AG04449 (cell line): ENCODE data around the gene HNRNPUL2.

ENCODE experiments used
- CTCF ChIA-PET: fragments of 350-600 bp; formaldehyde crosslinking; extraction: SDS; loops from one replicate; lab custom pipeline; 2021; ENCODE audit warnings: antibody characterized with exemption; lab: Yijun Ruan, JAX
- POLR2A ChIA-PET: fragments of 400-600, 350-600 bp; formaldehyde crosslinking; extraction: SDS; loops from one replicate; lab custom pipeline; 2020; ENCODE audit warnings: antibody characterized with exemption, inconsistent platforms; lab: Yijun Ruan, JAX
- DNase-seq: peaks from one replicate; pipeline ENCODE4 v3.0.0-alpha.2; 2010; ENCODE audit warnings: low read depth, low spot score
- H3K4me3 ChIP-seq: 2 replicates; pipeline ENCODE4 v1.5.1; 2011; ENCODE audit warnings: low read depth, mild to moderate bottlenecking, control low read depth, low read length
- TF ChIP-seq, protein P1 (sequence below): IDR thresholded peaks from one replicate; pipeline ENCODE4 v1.5.1; 2011; ENCODE audit warnings: mild to moderate bottlenecking, moderate library complexity, low read length, control low read depth, inconsistent platforms; ENCODE audit not compliant: insufficient read depth; ENCODE audit errors: missing control alignments

Gene HNRNPUL2

DNA sequence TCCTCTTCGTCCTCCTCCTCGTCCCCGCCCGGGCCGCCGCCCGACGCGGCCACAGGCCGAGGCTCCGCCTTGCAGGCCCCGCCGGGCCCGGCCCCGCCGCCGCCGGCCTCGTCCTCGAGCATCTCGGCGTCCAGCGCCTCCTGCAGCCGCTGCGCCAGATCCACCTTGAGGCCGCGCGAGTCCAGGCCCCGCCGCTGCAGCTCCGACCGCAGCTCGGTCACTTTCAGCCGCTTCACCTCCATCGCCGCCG, 417 bp downstream of the HNRNPUL2 start:
- TF ChIP-seq, protein P1, sequence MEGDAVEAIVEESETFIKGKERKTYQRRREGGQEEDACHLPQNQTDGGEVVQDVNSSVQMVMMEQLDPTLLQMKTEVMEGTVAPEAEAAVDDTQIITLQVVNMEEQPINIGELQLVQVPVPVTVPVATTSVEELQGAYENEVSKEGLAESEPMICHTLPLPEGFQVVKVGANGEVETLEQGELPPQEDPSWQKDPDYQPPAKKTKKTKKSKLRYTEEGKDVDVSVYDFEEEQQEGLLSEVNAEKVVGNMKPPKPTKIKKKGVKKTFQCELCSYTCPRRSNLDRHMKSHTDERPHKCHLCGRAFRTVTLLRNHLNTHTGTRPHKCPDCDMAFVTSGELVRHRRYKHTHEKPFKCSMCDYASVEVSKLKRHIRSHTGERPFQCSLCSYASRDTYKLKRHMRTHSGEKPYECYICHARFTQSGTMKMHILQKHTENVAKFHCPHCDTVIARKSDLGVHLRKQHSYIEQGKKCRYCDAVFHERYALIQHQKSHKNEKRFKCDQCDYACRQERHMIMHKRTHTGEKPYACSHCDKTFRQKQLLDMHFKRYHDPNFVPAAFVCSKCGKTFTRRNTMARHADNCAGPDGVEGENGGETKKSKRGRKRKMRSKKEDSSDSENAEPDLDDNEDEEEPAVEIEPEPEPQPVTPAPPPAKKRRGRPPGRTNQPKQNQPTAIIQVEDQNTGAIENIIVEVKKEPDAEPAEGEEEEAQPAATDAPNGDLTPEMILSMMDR: peak; percentile 4
- H3K4me3 ChIP-seq: peak overlapping the region; percentile 94
- POLR2A ChIA-PET: interaction anchor here (0.5 to 2.5 kb wide), 14 partner anchors 10 to 1008 kb away, joined by 3 to 24 read pairs (median 4); partner anchors contain the start of genes C11orf98, CSKMT, GNG3 and TAF6L
- CTCF ChIA-PET: interaction anchor here (0.7 to 1.7 kb wide), 6 partner anchors 10 to 335 kb away, joined by 3 to 6 read pairs (median 3); no protein-coding TSS in a partner anchor
- DNase-seq: no peak

DNA sequence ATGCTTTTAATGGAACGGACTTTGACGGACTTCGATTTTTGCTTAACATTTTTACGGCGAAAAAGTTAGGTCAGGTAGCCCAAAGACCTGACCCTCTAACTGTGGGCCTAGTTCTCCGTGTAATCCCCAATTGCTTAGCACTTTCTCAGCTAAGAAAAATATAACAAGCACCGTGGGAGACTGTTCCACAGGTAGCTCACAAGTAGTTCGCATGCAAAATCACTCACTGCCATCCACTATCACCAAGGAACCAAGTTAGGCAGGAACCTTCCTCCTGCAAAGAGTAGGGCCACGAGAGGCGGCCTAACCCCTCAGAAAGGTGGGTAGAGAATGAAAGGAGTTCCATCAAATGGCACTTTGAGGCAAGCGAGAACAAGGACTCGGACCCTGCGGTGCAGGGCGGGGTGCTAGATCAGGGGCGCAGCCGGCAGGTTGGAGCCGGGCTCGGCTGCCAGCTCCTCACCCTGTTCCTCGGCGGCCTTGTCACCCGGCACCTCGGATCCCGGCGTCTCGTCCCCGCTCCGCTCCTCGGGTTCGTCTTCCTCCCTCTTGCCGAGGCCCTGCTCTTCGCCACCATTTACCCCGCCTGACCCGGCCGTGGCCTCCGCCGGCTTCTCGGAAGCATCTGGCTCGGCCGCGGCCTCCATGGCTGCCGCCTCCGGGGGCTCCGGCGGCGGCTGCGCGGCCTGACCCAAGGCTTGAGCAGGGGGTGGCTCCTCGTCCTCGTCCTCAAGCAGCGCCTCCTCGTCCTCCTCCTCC, 922 bp downstream of the HNRNPUL2 start:
- DNase-seq: no peak
- ChIA-PET POLR2A (interaction anchor here (0.7 to 2.5 kb wide), 8 partner anchors 9 to 1007 kb away, joined by 3 to 24 read pairs (median 6); partner anchors contain the start of genes C11orf98, CSKMT, GNG3 and TAF6L), CTCF (interaction anchor here (1.4 to 1.7 kb wide), 3 partner anchors 15 to 335 kb away, joined by 3 to 6 read pairs (median 5); no protein-coding TSS in a partner anchor)
- peak overlapping the region; percentile 94 for H3K4me3 ChIP-seq
- TF ChIP-seq, protein P1: no peak

DNA sequence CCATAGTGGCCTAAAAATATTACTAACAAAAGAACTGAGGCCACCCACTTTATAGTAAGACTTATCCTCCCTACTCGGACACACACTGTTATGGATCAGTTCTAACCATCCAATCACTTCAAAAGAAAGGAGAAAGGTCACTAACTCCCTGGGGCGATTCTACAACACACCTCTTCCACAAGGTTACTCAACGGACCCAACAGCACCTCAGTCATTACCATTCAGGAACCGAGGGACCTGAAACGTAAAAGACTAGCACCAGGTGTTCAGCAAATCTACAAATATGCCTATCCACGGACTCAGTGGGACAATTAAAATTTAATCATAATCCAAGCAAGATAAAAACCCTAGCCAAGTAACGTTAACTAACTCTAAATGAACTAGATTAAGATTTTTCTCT, 1.6 kb downstream of the HNRNPUL2 start:
- DNase-seq: no peak
- CTCF ChIA-PET: interaction anchor here (1.7 kb wide), 1 partner anchor 61 kb away, joined by 5 read pairs; no protein-coding TSS in a partner anchor
- POLR2A ChIA-PET: interaction anchor here (2.5 kb wide), 1 partner anchor 20 kb away, joined by 15 read pairs; no protein-coding TSS in a partner anchor

DNA sequence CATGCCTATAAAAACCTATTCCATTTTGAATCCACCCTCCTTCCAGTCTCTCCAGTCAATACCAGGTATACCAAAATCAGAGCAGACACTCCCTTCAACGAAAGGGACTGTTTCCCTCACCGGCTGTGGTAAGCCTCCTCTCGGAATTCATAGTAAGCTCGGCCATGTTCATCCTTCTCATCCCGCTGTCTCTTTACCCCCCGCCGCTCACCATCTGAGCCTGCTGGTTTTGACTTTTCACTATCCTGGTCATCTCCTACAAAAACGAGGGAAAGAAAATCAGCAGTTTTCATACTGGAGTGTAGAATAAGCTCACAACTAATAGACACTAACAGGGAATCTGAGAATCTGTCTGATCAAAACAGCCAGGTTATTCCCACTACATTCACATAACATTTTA, 3.1 kb downstream of the HNRNPUL2 start:
- no peak for DNase-seq
- ChIA-PET CTCF (interaction anchor here (0.7 to 1.6 kb wide), 4 partner anchors 8 to 329 kb away, joined by 3 to 5 read pairs (median 4); no protein-coding TSS in a partner anchor), POLR2A (interaction anchor here (0.9 to 1.2 kb wide), 3 partner anchors 16 to 117 kb away, joined by 3 to 5 read pairs (median 3); partner anchors contain the start of gene ZBTB3)
- H3K4me3 ChIP-seq: peak overlapping the region; percentile 23
- TF ChIP-seq, protein P1: no peak

More for the DNA sequence above, 1.6 kb downstream of the HNRNPUL2 start:
- TF ChIP-seq, protein P1: no peak
- H3K4me3 ChIP-seq: peak overlapping the region; percentile 94

DNA sequence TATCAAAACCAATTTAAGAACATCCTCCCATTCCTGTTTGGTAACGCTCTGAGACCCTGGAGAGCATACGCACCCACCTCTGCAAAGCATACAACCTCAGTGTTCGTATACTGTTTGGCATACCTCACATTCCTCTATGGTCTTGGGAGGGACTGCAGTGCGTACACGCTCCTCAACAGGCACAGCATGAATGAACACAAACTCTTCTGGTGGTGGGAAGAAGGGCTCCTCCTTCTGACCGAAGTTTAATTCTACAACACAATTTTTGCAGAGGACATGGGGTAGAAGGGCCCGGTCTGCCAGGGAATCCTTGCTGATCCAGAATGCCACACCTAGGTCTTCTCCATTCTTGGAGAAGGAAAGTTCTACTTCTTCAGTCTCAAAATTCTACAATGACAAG, 5.3 kb downstream of the HNRNPUL2 start:
- no peak for DNase-seq
- TF ChIP-seq, protein P1: no peak
- H3K4me3 ChIP-seq: no peak overlapping the region
- ChIA-PET CTCF (interaction anchor here (0.8 to 1.0 kb wide), 2 partner anchors 41 to 42 kb away, joined by 3 to 4 read pairs; no protein-coding TSS in a partner anchor), POLR2A (no interaction called here)
